ENCODE measurements around the gene TMEM132D.

DNA sequence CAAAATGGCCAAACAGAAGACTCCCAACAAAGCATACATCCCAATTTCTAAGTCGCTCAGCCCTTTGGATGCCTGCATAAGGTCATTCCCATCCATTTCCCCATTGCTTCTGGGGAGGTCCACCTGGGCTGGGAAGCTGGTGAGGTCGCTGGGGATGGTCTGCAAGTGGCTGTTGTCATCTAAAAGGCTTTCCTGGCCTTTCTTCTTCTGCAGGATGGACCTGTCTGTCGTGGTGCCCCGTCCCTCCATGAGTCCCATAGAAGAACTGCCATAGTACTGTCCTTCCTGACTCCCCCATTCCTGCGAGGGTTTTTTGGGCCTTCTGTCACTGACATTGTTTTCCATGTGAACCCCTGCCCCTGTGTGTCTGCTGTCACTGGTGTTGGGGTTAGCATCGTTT, 829.4 kb downstream of the TMEM132D start:
- TF ChIP-seq GATA2 (IDR thresholded peaks at IDR 0.05; ENCODE audit: low read depth, low read length) (no peak), GATA3 (IDR thresholded peaks at IDR 0.05; ENCODE audit: low read depth, low read length) (no peak)
